Measurements from ENCODE around the gene TFCP2.
A peak's percentile ranks its signal among the peaks of the same experiment; 100 is the strongest.

Gene TFCP2

DNA sequence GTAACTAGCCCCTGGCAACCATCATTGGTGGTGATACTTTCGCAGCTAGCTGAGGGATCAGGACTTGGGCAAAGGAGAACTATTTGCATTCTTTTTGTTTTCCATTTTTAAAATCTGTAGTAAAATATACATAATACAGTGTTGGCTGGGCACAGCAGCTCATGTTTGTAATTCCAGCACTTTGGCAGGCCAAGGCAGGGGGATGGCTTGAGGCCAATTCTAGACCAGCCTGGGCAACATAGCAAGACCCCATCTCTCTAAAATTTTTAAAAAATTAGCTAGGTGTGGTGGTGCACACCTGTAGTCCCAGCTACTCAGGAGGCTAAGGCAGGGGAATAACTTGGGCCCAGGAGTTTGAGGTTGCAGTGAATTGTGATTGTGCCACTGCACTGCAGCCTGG, 20.0 kb downstream of the TFCP2 start:
- no peak for DNase-seq

DNA sequence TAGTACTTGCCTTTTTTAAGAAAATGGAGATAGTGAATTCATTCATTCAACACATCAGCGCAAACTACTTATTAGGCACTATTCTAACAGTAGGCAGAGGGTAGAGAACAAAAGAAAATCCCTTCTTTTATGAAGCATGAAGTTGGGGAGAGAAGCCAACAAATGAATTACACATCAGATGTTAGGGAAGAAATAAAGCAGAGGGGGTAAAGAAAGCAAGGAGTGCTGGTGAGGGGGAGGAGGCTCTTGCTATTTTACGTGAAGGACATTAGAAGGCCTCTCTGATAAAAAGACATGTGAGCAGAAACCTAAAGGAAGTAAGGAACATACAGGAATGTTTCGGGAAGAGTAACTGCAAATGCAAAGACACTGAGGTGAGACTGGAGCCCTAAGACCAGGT, 22.2 kb downstream of the TFCP2 start:
- DNase-seq, result no peak

DNA sequence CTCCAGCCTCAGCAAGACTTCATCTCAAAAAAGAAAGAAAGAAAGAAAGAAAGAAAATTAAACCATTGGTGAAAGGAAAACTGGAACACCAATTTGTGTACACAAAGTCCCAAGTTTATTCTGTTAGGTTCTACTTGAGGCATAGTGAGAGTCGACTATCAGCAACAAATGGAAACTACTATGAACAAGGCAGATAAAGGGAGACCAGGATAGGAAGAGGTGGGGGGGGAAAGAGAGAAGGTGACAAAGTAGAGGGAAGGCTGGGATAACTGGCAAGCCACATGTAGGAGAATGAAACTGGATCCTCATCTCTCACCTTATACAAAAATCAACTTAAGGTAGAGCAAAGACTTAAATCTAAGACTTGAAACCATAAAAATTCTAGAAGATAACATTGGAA, 25.6 kb downstream of the TFCP2 start:
- DNase-seq, result no peak

DNA sequence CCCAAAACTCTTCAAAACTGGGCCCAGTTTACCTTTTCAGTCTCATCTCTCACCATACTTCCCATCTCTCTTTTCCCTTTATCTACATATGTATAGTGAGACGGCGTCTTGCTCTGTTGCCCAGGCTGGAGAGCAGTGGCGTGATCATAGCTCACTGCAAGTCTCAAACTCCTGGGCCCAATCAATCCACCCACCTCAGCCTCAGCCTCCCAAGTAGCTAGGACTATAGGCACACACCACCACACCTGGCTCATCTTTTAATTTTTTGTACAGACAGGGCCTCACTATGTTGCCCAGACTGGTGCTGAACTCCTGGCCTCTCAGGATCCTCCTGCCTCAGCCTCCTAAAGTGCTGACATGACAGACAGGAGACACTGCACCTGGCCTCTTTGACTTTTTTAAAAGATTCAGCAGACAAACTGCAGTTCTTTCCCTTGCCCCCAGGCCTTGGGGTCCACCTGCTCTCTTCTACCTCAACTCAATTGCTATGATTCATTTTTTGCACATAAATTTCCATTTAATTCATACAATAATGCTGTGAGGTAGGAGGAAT, 33.6 kb downstream of the TFCP2 start:
- no peak for DNase-seq

DNA sequence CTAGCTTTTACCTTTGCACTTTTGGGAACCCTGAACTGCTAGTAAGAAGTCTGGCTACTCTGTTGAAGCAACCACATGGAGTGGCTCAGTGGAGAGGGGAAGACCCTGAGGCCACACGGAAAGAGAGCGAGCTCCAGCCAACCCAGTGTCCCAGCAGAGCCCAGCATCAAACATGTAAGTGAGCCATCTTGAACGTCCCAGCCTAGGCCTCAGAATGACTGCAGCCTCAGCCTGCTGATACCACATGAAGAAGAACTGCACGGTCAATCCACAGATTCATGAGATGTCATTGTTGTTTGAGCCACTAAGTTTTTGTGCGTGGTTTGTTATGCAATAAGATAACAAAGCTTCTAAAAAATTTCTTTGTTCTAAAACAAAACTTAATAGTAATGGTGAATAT, 40.2 kb downstream of the TFCP2 start:
- no peak for DNase-seq

DNA sequence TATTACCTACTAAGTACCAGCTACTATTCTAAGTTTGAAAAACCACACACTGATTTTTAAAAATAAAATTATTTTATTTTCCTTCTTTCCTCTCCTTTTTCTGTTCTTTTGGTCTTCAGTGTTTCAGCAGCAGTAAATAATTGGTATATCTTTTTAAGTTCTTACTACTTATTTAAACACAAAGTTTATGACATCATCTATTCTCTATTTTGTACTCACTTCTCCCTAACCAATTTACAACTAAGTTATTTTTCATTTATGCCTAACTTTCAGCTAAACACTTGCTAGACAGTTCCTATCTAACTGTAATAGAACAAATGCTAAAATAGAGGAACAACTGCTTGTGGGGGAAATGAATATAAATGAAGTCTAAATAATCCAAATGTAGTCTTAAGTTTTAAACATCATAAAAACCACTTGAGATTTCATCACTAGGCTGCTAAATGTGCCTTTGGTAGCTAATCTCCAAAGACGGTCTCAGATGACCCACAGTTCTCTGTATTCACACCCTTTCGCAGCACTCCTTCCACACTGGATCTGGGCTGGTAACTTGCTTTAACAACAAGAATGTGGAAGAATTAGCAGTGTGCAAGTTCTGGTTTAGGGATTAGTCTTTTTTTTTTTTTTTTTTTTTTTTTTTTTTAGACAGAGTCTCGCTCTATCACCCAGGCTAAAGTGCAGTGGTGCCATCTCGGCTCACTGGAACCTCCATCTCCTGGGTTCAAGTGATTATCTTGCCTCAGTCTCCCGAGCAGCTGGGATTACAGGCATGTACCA, 41.0 kb downstream of the TFCP2 start:
- DNase-seq, result no peak

DNA sequence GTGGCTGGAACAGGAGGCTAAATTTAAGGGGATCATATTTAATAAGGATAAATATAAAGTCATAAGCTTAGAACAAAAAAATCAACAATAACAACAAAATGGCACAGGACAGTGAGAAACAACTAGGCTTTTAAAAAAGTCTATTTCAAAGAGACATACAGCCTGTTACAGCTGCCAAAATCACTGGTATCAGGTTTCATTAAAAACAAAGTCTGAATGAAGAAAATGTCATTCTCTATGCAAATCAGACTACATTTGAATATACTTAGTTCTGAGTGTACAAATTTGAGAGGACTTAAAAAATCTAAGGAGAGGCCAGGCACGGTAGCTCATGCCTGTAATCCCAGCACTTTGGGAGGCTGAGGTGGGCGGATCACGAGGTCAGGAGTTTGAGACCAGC, 44.0 kb downstream of the TFCP2 start:
- no peak for DNase-seq

DNA sequence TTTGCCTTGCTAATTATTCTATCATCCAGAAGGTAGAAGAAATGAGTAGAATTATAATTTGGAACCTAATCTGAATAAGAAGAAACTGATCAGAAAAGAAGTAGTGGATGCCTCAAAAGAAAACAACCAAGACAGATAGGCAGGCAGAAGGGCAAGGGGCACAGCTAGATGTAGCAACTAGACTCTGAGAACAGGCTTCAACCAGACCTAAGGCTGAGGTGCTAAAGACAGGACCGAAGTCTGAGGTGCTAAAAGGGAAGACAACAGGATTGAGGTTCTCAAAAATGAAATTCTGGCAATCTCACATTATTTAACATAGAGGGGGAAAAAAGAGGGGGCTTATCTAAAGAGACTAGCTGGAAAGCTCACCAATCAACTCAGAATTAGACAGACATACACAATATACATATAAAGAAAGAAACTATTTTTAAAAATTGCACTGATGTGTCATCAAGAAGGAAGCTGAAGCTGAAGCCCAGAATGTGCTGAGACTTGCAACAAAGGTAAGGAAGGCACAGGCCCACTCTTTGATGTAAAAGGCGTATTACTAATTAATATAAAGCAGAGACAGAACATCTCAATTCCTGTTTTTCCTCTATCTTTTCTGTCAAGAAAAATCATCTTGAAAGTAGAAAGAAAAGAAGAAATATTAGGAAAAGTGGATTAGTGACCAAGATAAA, 45.7 kb downstream of the TFCP2 start:
- no peak for DNase-seq

DNA sequence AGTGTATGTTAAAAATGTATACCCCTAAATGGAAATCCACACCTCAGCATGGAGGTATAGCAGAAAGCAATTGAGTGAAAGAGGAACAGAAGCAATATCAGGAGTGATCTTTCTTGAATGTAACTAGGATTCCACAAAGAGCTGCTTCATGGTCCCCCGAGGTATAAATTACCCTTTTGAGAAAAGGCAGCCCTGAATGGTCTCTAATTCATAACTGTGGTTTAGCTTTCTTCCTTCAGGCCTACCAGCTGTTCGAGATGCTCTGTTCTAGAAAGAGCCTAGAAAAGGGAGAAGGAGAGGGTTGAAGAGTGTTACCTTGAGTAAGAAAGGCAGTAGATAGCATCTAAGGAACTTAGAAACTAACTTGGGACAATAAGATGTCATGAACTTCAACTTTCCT, 46.6 kb downstream of the TFCP2 start:
- no peak for DNase-seq

DNA sequence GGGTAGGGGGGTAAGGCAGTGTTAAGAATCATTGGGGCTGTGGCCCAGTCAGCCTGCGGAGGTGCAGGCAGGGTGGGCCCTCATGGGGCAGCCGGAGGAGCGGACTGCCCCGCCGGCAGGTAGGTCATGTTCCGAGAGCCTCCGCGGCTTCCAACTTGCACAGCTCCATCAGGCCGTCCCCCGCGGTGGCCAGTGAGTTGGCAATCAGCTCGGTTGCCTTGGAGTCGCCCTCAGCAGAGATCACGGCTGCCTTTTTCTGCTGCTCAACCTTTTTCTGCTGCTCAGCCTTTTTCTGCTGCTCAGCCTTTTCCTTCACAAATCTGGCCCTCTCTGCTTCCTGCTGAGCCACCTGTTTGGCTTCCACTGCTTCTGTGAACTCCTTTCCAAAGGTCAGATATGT, 48.4 kb downstream of the TFCP2 start:
- no peak for DNase-seq

DNA sequence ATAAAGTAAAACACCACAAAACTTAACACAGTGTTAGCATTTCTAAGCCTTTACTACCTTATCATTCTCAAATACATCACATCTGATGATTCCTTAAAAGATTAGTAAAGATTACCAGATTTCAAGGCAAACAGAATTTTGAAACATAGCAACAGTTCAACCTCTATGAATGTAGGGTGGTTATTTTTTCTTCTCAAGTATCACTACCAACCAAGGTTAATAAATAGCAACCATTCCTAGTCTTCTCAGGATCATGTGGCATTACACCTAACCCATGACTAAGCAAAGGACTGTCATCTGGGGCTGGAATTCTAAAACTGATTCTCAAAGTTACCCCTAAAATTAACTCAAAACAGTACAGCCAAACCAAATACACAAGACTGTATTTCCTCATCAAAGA, 50.1 kb downstream of the TFCP2 start:
- no peak for DNase-seq

DNA sequence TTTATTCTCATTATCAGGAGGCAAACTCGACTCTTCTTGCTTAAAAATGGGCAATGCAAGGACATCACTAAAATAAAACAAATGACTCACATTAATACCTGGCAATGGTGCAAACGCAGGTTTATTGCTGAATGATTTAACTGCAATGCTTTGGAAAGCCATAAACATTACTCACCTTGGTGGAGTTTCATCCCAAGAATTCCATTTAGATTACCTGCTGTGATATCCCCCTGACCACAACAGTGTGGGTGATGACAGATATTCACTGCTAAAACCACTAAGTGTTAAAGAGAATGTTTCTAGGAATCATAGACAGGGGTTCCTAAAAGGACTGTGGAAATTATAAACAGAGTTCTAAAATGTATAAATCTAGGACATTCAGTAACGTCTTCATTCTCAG, 54.2 kb downstream of the TFCP2 start:
- no peak for DNase-seq

DNA sequence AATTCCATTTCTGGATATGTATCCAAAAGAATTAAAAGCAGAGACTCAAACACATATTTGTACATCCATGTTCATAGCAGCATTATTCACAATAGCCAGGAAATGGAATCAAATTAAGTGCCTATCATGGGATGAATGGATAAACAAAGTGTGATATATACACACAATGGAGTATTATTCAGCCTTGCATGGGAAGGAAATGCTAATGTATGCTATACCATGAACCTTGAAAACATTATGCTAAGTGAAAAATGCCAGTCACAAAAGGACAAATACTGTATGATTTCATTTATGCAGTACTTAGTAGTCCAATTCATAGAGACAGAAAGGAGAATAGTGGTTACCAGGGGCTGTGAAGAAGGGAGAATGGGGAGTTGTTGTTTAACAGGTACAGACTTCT, 57.4 kb downstream of the TFCP2 start:
- no peak for DNase-seq

DNA sequence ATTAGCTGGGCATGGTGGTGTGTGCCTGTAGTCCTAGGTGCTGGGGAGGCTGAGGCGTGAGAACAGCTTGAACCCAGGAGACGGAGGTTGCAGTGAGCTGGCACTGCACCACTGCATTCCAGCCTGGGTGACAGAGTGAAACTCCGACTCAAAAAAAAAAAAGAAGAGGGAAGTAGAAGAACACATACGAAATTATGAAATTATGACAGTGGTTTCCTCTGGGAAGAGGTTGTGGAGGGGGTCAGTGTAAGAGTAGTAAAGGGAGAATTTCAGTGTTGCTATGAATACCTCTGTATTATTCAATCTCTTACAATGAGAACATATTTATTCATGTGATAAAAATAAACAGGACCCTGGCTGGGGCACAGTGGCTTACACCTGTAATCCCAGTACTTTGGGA, 64.8 kb downstream of the TFCP2 start:
- DNase-seq, result no peak

DNA sequence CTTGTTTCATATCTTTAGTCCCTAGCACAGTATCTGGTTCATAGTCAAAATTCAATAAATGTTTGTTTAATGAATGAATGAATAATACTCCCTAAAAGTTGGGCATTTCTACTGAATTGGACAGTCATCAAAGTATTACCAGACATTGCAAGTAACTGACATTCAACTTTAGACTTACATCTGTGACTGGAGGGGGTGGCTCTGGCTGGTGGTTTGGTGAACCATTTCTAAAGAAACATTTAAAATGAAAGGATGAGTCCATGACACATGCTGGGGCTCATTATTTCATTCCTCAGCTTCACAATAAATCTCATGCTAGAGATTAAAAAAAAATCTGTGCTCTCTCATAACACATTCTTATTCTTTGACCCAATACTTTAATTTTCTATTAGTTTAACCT, 69.0 kb downstream of the TFCP2 start:
- DNase-seq, result no peak

DNA sequence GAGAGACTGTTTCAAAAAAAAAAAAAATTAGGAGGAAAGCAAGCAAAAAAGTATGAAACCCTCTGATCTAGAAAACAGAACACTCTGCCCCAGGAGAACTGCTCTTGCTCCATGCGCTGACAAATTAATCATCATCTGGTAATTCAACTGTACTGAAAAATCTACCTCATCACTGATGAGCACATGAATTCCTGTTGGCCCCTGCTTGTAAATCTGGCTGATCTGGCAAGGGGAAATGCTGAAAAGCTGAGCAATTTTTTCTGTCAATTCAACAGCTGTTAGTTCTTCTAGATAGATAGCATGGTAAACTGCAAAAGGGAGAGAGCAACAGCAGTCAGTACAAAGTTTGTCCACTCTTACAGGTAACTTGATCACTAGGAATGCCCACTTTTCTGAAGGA, 74.3 kb downstream of the TFCP2 start:
- no peak for DNase-seq

DNA sequence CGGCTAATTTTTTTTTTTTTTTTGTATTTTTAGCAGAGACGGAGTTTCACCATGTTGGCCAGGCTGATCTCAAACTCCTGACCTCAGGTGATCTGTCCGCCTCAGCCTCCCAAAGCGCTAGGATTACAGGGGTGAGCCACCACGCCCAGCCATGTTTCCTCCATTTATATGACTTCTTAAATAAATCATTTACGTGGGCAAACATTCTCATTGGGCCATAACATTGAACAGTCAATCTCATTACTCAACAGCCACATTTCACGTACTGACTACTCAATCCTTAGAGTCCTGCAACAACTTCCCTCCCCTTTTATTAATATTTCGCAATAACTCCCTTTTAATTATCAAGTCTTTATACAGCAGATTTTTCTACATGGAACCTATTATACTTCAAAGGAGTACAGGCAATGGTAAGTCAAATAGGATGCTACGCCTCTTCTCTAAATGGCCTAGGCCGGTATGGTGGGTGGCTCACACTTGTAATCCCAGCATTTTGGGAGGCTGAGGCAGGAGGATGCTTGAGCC, 82.2 kb downstream of the TFCP2 start:
- no peak for DNase-seq

DNA sequence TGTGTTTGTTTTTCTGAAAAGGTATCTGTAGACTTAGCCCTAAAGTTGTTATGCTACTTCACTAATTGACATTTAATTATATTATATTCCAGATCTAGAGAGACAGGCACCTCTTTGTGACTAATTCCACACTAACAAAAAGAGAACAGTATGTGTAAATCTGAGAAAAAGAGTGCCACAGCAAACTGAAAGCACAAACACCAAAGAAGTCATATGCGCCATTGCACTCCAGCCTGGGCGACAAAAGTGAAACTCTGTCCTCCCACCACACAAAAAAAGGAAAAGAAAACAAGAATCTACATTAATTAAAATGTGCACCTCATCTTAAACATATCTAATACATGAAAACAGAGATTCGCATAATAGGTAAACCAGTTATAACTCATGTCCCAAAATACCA, 85.1 kb downstream of the TFCP2 start:
- no peak for DNase-seq

DNA sequence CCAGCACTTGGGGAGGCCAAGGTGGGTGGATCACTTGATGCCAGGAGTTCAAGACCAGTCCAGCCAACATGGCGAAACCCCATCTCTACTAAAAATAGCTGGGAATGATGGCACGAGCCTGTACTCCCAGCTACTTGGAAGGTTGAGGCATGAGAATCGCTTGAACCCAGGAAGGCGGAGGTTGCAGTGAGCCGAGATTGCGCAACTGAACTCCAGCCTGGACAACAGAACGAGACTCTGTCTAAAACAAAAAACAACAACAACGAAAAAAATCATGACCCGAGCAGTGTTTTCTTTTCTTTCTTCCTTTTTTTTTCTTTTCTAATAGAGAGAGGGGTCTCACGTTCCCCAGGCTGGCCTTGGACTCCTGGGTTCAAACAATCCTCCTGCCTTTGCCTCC, 86.0 kb downstream of the TFCP2 start:
- no peak for DNase-seq

DNA sequence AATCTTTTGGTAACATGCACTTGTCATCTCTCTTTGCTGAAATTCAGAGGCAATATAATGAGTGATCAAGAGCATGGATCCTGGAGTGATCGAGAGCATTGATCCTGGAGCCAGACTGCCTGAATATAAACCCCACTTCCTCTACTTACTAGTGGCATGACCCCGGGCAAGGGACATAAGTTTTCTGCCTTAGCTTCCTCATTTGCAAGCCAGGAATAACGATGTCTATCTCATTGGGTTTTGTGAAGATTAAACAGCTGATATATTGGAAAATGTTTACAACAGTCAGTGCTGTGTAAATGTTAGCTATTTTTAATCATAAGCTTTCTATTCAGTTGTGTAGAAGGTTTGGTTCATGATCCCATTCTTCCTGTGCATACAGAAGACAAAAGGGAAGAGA, 87.2 kb downstream of the TFCP2 start:
- DNase-seq, result no peak

DNA sequence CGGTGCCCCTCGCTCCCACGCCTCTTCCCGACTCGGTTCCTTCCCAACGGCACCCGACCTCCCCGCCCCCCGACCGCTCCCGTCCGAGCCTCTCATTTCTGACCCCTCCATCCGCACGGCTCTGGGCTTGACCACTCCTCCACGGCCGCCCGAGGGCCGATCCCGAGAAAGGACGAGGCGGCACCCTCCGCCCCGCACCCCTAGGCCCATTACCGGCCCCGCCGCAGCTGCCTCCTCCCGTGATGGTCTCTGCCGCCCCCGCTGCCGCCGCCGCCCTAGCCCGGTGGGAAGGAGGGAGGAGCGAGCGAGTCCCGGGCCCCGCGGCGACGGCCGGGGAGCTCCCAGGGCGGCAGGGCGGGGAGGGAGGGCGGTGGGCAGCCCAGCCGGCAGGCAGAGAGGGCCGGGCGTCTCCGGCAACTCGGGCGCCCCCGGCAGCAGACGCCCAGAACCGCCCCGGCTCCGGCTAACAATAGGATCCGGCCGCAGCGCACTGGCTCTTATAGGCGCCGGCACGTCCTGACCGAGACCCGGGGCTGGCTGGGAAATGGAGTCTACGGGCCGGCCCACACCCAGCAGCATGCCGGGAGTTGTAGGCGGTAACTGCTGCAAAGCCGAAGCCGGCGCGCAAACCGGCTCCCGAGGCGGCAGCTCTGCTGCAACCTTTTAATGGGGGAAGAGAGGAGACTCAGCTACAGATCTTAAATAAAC, 89.7 kb downstream of the TFCP2 start, which contains the start of gene CSRNP2:
Gene CSRNP2 (minus strand): TSS at position 471 of the 708 bp plus-strand sequence. CDS start 7,035 bp downstream, outside the sequence.
- DNase-seq, result peak; percentile 96 to 97

DNA sequence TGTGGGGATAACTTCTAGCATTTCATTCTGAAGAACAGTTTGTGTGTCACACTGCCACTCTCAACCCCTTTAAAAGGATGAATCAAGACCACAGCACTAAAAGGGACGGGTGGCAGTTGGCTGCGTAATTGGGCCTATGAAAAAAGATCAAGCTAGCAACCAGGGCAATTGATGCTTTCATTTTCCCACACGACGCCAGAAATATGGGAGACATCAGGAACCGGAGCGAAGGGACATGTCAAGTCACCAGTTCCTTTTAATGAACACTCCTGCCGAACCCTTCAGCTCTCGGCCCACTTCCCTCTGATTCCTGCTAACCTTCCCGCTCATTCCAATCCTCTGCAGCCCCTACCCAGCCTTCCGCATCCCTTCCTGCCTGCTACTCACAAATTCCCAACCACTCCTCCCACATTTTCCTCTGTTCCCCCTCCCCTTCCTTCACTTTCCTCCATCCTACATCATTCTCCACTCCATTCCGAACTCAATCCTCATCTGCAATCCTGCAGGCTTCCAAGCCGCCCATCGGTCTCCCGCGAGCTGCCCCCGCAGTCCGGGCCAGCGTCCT, 90.3 kb downstream of the TFCP2 start:
- DNase-seq, result peak in 1 of 2 donors; percentile 20

DNA sequence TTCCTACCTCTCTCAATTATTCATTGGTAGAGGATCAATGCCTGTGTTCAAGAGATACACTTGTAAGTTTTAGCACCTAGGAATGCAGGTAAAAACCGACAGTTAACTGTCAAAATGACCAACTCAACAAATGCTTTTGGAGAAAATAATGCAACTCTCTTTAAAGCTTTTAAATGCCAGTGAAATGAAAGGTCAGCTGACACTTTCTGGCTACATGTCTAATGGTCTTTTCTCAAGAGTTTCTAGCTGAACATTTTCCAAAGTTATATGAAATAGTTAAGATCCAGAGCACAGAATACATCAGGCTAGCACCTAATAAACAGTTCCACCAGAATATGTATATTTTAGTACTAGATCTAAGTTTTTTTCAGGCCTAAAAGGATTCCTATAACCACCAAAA, 91.5 kb downstream of the TFCP2 start:
- DNase-seq, result no peak

All from CD4-positive, alpha-beta T cell treated with Interferon alpha-2 for 1 hour (primary cell).